Hindlimb muscle (tissue), 1 donor: Measurements from ENCODE around the gene ZNF747. TPM values are rescaled to one million over a fixed set of nuclear protein-coding genes. Genes with fewer than 3 reads are reported as not detected.

Experiments
- DNase-seq: peaks from one replicate; pipeline ENCODE4 v3.0.0-alpha.2; 2013
- polyA plus RNA-seq: library from polyadenylated mRNA; unstranded; fragments of 120-200 nt; gene quantifications from one replicate; pipeline ENCODE4 v1.2.1, GENCODE V29; 2013; ENCODE audit not compliant: insufficient read length

ZNF747 gene
- polyA plus RNA-seq, 1 donor: 7.0 TPM

GRCh38 chr16:30515275-30515674 lies 19.4 kb downstream of the ZNF747 start:
- no peak for DNase-seq

- DNase-seq: no peak
Observed at GRCh38 chr16:30511509-30511908, 23.1 kb downstream of the ZNF747 start.

GRCh38 chr16:30510376-30510938 lies 24.2 kb downstream of the ZNF747 start:
- DNase-seq: no peak

GRCh38 chr16:30509081-30509765 lies 25.4 kb downstream of the ZNF747 start:
- DNase-seq: no peak

- DNase-seq: no peak
Observed at GRCh38 chr16:30503403-30504296, 31.0 kb downstream of the ZNF747 start.

GRCh38 chr16:30499284-30499683 lies 35.4 kb downstream of the ZNF747 start:
- no peak for DNase-seq

- DNase-seq: no peak
Observed at GRCh38 chr16:30494709-30495108, 39.9 kb downstream of the ZNF747 start.

GRCh38 chr16:30493941-30494488 lies 40.6 kb downstream of the ZNF747 start:
- no peak for DNase-seq

- DNase-seq: peak; percentile 17
Observed at GRCh38 chr16:30491744-30492308, 42.8 kb downstream of the ZNF747 start.

- DNase-seq: no peak
Observed at GRCh38 chr16:30491229-30491628, 43.4 kb downstream of the ZNF747 start.

GRCh38 chr16:30490210-30490609 lies 44.4 kb downstream of the ZNF747 start:
- DNase-seq: no peak

- DNase-seq: no peak
Observed at GRCh38 chr16:30488764-30489605, 45.7 kb downstream of the ZNF747 start.

GRCh38 chr16:30485818-30486436 lies 48.7 kb downstream of the ZNF747 start:
- no peak for DNase-seq

- DNase-seq: no peak
Observed at GRCh38 chr16:30484887-30485286, 49.8 kb downstream of the ZNF747 start.

- no peak for DNase-seq
Observed at GRCh38 chr16:30482366-30482765, 52.3 kb downstream of the ZNF747 start.

- no peak for DNase-seq
Observed at GRCh38 chr16:30481381-30481780, 53.3 kb downstream of the ZNF747 start.

Other genes starting within 250 kb of the ZNF747 start
- 34.3 TPM for gene CD2BP2, start 179.6 kb downstream of the ZNF747 start, polyA plus RNA-seq
- 40.8 TPM for gene TBC1D10B, start 164.4 kb downstream of the ZNF747 start, polyA plus RNA-seq
- gene MYL11, start 160.1 kb downstream of the ZNF747 start, polyA plus RNA-seq: 9,565 TPM
- 3.2 TPM for gene SEPTIN1, start 152.3 kb downstream of the ZNF747 start, polyA plus RNA-seq
- gene ZNF48, start 139.4 kb downstream of the ZNF747 start, polyA plus RNA-seq: 7.0 TPM
- gene ZNF771, start 127.3 kb downstream of the ZNF747 start, polyA plus RNA-seq: 6.0 TPM
- 28.4 TPM for gene DCTPP1, start 104.8 kb downstream of the ZNF747 start, polyA plus RNA-seq
- gene SEPHS2, start 89.0 kb downstream of the ZNF747 start, polyA plus RNA-seq: 13.0 TPM
- gene ITGAL, start 62.1 kb downstream of the ZNF747 start, polyA plus RNA-seq: 4.1 TPM
- gene ZNF768, start 8.3 kb downstream of the ZNF747 start, polyA plus RNA-seq: 31.0 TPM
- 9.6 TPM for gene ZNF764, start 23.5 kb upstream of the ZNF747 start, polyA plus RNA-seq
- 9.7 TPM for gene ZNF688, start 36.9 kb upstream of the ZNF747 start, polyA plus RNA-seq
- 12.9 TPM for gene ZNF785, start 50.8 kb upstream of the ZNF747 start, polyA plus RNA-seq
- gene ZNF689, start 75.5 kb upstream of the ZNF747 start, polyA plus RNA-seq: 7.2 TPM
- 19.8 TPM for gene PRR14, start 116.1 kb upstream of the ZNF747 start, polyA plus RNA-seq
- gene FBRS, start 123.6 kb upstream of the ZNF747 start, polyA plus RNA-seq: 40.6 TPM
- gene SRCAP, start 164.3 kb upstream of the ZNF747 start, polyA plus RNA-seq: 36.1 TPM
- gene PHKG2, start 213.6 kb upstream of the ZNF747 start, polyA plus RNA-seq: 13.6 TPM
- 2.6 TPM for gene CFAP119, start 227.2 kb upstream of the ZNF747 start, polyA plus RNA-seq
- gene RNF40, start 227.5 kb upstream of the ZNF747 start, polyA plus RNA-seq: 52.3 TPM